ENCODE measurements around the gene ORC5.
"Not testable (repeated sequence)": the region's sequence is repeated elsewhere in the genome, so short reads cannot be mapped to it uniquely, and the experiment has no call there.

The ORC5 gene

GRCh38 chr7:104185346-104185745 lies 22.5 kb downstream of the ORC5 start:
- TF ChIP-seq CTCF (conservative IDR thresholded peaks at IDR 0.05), result no peak
- peak overlapping the region; percentile 98 for H3K27ac ChIP-seq

GRCh38 chr7:104179178-104179577 lies 28.6 kb downstream of the ORC5 start:
- H3K27ac ChIP-seq, result no peak overlapping the region
- TF ChIP-seq CTCF (conservative IDR thresholded peaks at IDR 0.05), result no peak

- not testable (repeated sequence) for H3K27ac ChIP-seq
Measured at GRCh38 chr7:104177565-104178083, 30.2 kb downstream of the ORC5 start.

- TF ChIP-seq CTCF (conservative IDR thresholded peaks at IDR 0.05), result no peak
- peak overlapping the region; percentile 54 for H3K27ac ChIP-seq
Measured at GRCh38 chr7:104176332-104176731, 31.5 kb downstream of the ORC5 start.

GRCh38 chr7:104175361-104175984 lies 32.3 kb downstream of the ORC5 start:
- no peak for TF ChIP-seq CTCF (conservative IDR thresholded peaks at IDR 0.05)
- peak overlapping the region; percentile 54 for H3K27ac ChIP-seq

- TF ChIP-seq CTCF (conservative IDR thresholded peaks at IDR 0.05), result no peak
- peak overlapping the region; percentile 54 for H3K27ac ChIP-seq
Measured at GRCh38 chr7:104174798-104175197, 33.0 kb downstream of the ORC5 start.

GRCh38 chr7:104162081-104162480 lies 45.7 kb downstream of the ORC5 start:
- TF ChIP-seq CTCF (conservative IDR thresholded peaks at IDR 0.05), result no peak
- H3K27ac ChIP-seq, result no peak overlapping the region

- no peak overlapping the region for H3K27ac ChIP-seq
- no peak for TF ChIP-seq CTCF (conservative IDR thresholded peaks at IDR 0.05)
Measured at GRCh38 chr7:104161244-104161643, 46.6 kb downstream of the ORC5 start.
